Measurements from ENCODE around the gene DLGAP1. TPM values are rescaled to one million over a fixed set of nuclear protein-coding genes. Genes with fewer than 3 reads are reported as not detected.
"Not testable (repeated sequence)": the region's sequence is repeated elsewhere in the genome, so short reads cannot be mapped to it uniquely, and the experiment has no call there.

DLGAP1 gene
- total RNA-seq, 4 donors from 2014 or later: 1.2 to 1.4 (median 1.4) TPM

DNA sequence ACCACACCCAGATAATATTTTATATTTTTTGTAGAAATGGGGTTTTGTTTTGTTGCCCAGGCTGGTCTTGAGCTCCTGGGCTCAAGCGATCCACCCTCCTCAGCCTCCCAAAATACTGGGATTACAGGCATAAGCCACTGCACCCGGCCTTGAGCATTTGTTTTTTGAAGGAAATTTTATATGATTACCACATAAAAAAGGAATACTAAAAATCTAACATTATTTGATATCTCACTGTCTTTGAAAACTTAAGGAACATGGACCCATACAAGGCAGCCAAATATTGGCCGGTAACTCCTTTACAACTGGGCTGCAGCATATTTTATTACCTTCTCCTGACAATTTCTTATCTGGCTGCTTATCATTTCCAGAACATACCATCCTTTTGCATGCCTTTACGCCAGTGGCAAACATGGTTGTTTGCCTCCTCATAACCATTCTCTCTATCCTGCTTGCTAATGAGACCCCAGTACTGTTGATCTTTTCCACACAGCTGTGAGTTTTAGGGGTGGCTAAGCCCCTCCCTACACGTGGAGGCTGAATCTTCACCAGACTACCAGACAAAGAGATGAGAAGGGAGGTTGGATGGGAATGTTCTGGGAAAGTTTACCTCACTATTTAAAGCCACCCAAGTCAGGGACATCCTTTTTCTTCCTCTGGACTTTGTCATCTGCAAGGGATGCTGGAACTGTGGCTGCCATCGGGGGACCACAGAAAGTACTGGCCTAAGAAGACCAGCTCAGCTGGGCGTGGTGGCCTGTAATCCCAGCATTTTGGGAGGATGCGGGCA lies 847.6 kb downstream of the DLGAP1 start:
- no peak for DNase-seq (ENCODE audit: extremely low spot score)
- intact Hi-C loops (cut with DNase I): no loop called here
- WGBS: 93% methylated on average over 8 of the region's 8 CpGs
- H3K4me1 ChIP-seq: peaks cover 23 to 42% (median 37%) of the 10 kb centered on the region in 4 donors
- H3K27ac ChIP-seq (replicated peaks in 1 of 4): peak overlapping the region in 2 of 4 donors; percentile 85 to 86
- TF ChIP-seq, protein P1, sequence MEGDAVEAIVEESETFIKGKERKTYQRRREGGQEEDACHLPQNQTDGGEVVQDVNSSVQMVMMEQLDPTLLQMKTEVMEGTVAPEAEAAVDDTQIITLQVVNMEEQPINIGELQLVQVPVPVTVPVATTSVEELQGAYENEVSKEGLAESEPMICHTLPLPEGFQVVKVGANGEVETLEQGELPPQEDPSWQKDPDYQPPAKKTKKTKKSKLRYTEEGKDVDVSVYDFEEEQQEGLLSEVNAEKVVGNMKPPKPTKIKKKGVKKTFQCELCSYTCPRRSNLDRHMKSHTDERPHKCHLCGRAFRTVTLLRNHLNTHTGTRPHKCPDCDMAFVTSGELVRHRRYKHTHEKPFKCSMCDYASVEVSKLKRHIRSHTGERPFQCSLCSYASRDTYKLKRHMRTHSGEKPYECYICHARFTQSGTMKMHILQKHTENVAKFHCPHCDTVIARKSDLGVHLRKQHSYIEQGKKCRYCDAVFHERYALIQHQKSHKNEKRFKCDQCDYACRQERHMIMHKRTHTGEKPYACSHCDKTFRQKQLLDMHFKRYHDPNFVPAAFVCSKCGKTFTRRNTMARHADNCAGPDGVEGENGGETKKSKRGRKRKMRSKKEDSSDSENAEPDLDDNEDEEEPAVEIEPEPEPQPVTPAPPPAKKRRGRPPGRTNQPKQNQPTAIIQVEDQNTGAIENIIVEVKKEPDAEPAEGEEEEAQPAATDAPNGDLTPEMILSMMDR (IDR thresholded peaks at IDR 0.05): no peak
- TF ChIP-seq EP300 (IDR thresholded peaks at IDR 0.05) (no peak), POLR2A (IDR thresholded peaks at IDR 0.05; ENCODE audit: low read depth) (no peak), POLR2AphosphoS5 (IDR thresholded peaks at IDR 0.05) (no peak)
- H3K36me3 ChIP-seq: no peaks in the 10 kb centered on the region
- H3K9me3 ChIP-seq: no peaks in the 10 kb centered on the region
- no peak overlapping the region for H3K4me3 ChIP-seq
- H3K27me3 ChIP-seq: no peaks in the 10 kb centered on the region

- H3K36me3 ChIP-seq; H3K27me3 ChIP-seq; H3K9me3 ChIP-seq; intact Hi-C loops (cut with DNase I); DNase-seq (ENCODE audit: extremely low spot score); H3K4me3 ChIP-seq: not testable (repeated sequence)
- Histone ChIP-seq H3K4me1 (peaks cover 23 to 45% (median 38%) of the 10 kb centered on the region in 4 donors), H3K27ac (replicated peaks in 1 of 4) (peak overlapping the region in 3 of 4 donors; percentile 85 to 88 (median 86))
- 86% methylated on average over 10 of the region's 10 CpGs for WGBS
Observed at GRCh38 chr18:3606863-3607262, 848.2 kb downstream of the DLGAP1 start.

DNA sequence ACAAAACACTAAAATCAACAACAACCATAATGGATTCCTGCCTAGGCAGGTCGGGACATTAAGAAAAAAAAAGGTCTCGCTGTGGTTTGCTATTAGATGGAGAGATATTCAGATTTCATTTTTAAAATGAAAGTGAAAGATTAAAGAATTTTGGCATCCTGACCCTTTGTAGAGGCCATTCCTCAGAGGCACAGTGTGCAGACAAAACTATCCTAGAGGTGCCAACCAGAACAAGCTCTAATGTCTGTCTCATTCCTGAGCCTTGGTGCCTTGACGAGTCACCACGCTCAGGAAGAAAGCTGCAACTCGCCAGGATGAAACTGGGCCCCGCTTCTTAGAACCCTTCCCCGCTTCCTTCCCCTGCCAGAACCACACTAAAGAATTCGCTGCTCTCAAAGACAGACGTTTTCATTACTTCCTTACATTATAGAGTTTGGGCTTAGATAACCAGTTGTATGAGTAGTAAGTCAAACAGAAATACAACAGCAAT lies 849.1 kb downstream of the DLGAP1 start:
- WGBS: 51% methylated on average over 9 of the region's 9 CpGs
- DNase-seq (ENCODE audit: extremely low spot score): no peak
- intact Hi-C loops (cut with DNase I): no loop called here

GRCh38 chr18:3605486-3605952 lies 849.6 kb downstream of the DLGAP1 start:
- Histone ChIP-seq H3K27ac (replicated peaks in 1 of 4) (peak overlapping the region; percentile 85 to 90 (median 87)), H3K36me3 (no peaks in the 10 kb centered on the region), H3K4me1 (peaks cover 23 to 47% (median 39%) of the 10 kb centered on the region in 4 donors), H3K27me3 (no peaks in the 10 kb centered on the region), H3K9me3 (no peaks in the 10 kb centered on the region), H3K4me3 (peak overlapping the region; percentile 44 to 57 (median 54))
- TF ChIP-seq EP300 (IDR thresholded peaks at IDR 0.05) (no peak), POLR2A (IDR thresholded peaks at IDR 0.05; ENCODE audit: low read depth) (no peak), POLR2AphosphoS5 (IDR thresholded peaks at IDR 0.05) (no peak)
- TF ChIP-seq, protein P1 (IDR thresholded peaks at IDR 0.05): no peak
- WGBS: 29% methylated on average over 5 of the region's 5 CpGs
- DNase-seq (ENCODE audit: extremely low spot score): no peak
- intact Hi-C loops (cut with DNase I): no loop called here

More for the DNA sequence above, 849.1 kb downstream of the DLGAP1 start:
- Histone ChIP-seq H3K27ac (replicated peaks in 1 of 4) (peak overlapping the region; percentile 85 to 90 (median 87)), H3K27me3 (no peaks in the 10 kb centered on the region), H3K9me3 (no peaks in the 10 kb centered on the region), H3K4me3 (peak overlapping the region; percentile 34 to 57 (median 54)), H3K36me3 (no peaks in the 10 kb centered on the region), H3K4me1 (peaks cover 23 to 47% (median 39%) of the 10 kb centered on the region in 4 donors)
- peak; percentile 39 to 42 for TF ChIP-seq POLR2AphosphoS5 (IDR thresholded peaks at IDR 0.05)
- no peak for TF ChIP-seq EP300 (IDR thresholded peaks at IDR 0.05)

- Histone ChIP-seq H3K4me3 (peak overlapping the region; percentile 44 to 57 (median 54)), H3K4me1 (peaks cover 23 to 47% (median 39%) of the 10 kb centered on the region in 4 donors), H3K27me3 (no peaks in the 10 kb centered on the region), H3K9me3 (no peaks in the 10 kb centered on the region), H3K27ac (replicated peaks in 1 of 4) (peak overlapping the region; percentile 85 to 90 (median 87)), H3K36me3 (no peaks in the 10 kb centered on the region)
- intact Hi-C loops (cut with DNase I): no loop called here
- TF ChIP-seq EP300 (IDR thresholded peaks at IDR 0.05): peak; percentile 20
- no peak for TF ChIP-seq POLR2A (IDR thresholded peaks at IDR 0.05; ENCODE audit: low read depth)
- TF ChIP-seq, protein P1 (IDR thresholded peaks at IDR 0.05): no peak
- TF ChIP-seq POLR2AphosphoS5 (IDR thresholded peaks at IDR 0.05): peak; percentile 34 to 71
- 7% methylated on average over 12 of the region's 12 CpGs for WGBS
- no peak for DNase-seq (ENCODE audit: extremely low spot score)
Observed at GRCh38 chr18:3604498-3605408, 850.4 kb downstream of the DLGAP1 start.
